ENCODE results near the gene TBCCD1. TPM values are rescaled to one million over a fixed set of nuclear protein-coding genes. Genes with fewer than 3 reads are reported as not detected.

TBCCD1 gene
- polyA plus RNA-seq, 1 donor (not counting 4 experiments of a cell fraction or from before 2014, with no cell fraction given) = 15.8 TPM

GRCh38 chr3:186600896-186601295, 33.8 kb upstream of the TBCCD1 start:
- TF ChIP-seq CTCF (optimal IDR thresholded peaks at IDR 0.05 in 1 of 3, IDR thresholded peaks at IDR 0.05 in 1 of 3, conservative IDR thresholded peaks at IDR 0.05 in 1 of 3; ENCODE audit: extremely low read depth in 1 of 3, insufficient read depth in 2 of 3, low read length in 3 of 3) = no peak
- no peak for TF ChIP-seq EZH2 (IDR thresholded peaks at IDR 0.05; ENCODE audit: low read length)
- Histone ChIP-seq H3K4me1 (ENCODE audit: control insufficient read depth, extremely low read depth, insufficient read depth, low read length) (peaks cover 16% of the 10 kb centered on the region), H3K9me1 (ENCODE audit: control insufficient read depth, extremely low read depth, insufficient read depth, low read length) (no peaks in the 10 kb centered on the region), H3K79me2 (ENCODE audit: control insufficient read depth, insufficient read depth, low read length) (no peaks in the 10 kb centered on the region), H3K27ac (ENCODE audit: control insufficient read depth, insufficient read depth, low read length) (no peak overlapping the region), H2AFZ (ENCODE audit: control insufficient read depth, low read length) (no peak overlapping the region), H3K4me3 (ENCODE audit: control insufficient read depth in 2 of 3, extremely low read depth in 1 of 3, insufficient read depth in 2 of 3, low read depth in 1 of 3, low read length in 3 of 3) (no peak overlapping the region), H4K20me1 (ENCODE audit: control insufficient read depth, extremely low read depth, insufficient read depth, low read length) (no peaks in the 10 kb centered on the region), H3K4me2 (ENCODE audit: control insufficient read depth, extremely low read depth, insufficient read depth, low read depth, low read length) (no peak overlapping the region), H3K27me3 (ENCODE audit: control insufficient read depth, extremely low read depth, insufficient read depth, low read length) (no peaks in the 10 kb centered on the region), H3K36me3 (ENCODE audit: control insufficient read depth in 2 of 2, extremely low read depth in 1 of 2, insufficient read depth in 2 of 2, low read length in 2 of 2) (no peaks in the 10 kb centered on the region), H3K9ac (ENCODE audit: control insufficient read depth, extremely low read depth, insufficient read depth, low read length) (no peak overlapping the region), H3K9me3 (ENCODE audit: control insufficient read depth, low read depth, low read length) (no peaks in the 10 kb centered on the region)
- FAIRE-seq = no peak
- dilution Hi-C loops (cut with MboI; ENCODE audit: extremely low pct_ligation_motif_present, low sequenced_read_pairs) = no loop called here
- DNase-seq (ENCODE audit: low read depth, low spot score) = no peak

GRCh38 chr3:186599785-186600166, 32.6 kb upstream of the TBCCD1 start:
- Histone ChIP-seq H2AFZ (ENCODE audit: control insufficient read depth, low read length) (no peak overlapping the region), H3K9ac (ENCODE audit: control insufficient read depth, extremely low read depth, insufficient read depth, low read length) (no peak overlapping the region), H4K20me1 (ENCODE audit: control insufficient read depth, extremely low read depth, insufficient read depth, low read length) (no peaks in the 10 kb centered on the region), H3K27ac (ENCODE audit: control insufficient read depth, insufficient read depth, low read length) (no peak overlapping the region), H3K27me3 (ENCODE audit: control insufficient read depth, extremely low read depth, insufficient read depth, low read length) (no peaks in the 10 kb centered on the region), H3K79me2 (ENCODE audit: control insufficient read depth, insufficient read depth, low read length) (no peaks in the 10 kb centered on the region), H3K9me1 (ENCODE audit: control insufficient read depth, extremely low read depth, insufficient read depth, low read length) (no peaks in the 10 kb centered on the region), H3K4me2 (ENCODE audit: control insufficient read depth, extremely low read depth, insufficient read depth, low read depth, low read length) (no peak overlapping the region), H3K4me3 (ENCODE audit: control insufficient read depth in 2 of 3, extremely low read depth in 1 of 3, insufficient read depth in 2 of 3, low read depth in 1 of 3, low read length in 3 of 3) (no peak overlapping the region), H3K36me3 (ENCODE audit: control insufficient read depth in 2 of 2, extremely low read depth in 1 of 2, insufficient read depth in 2 of 2, low read length in 2 of 2) (no peaks in the 10 kb centered on the region), H3K4me1 (ENCODE audit: control insufficient read depth, extremely low read depth, insufficient read depth, low read length) (peaks cover 10% of the 10 kb centered on the region), H3K9me3 (ENCODE audit: control insufficient read depth, low read depth, low read length) (no peaks in the 10 kb centered on the region)
- DNase-seq (ENCODE audit: low read depth, low spot score) (no peak), FAIRE-seq (no peak)
- dilution Hi-C loops (cut with MboI; ENCODE audit: extremely low pct_ligation_motif_present, low sequenced_read_pairs) = no loop called here
- TF ChIP-seq EZH2 (IDR thresholded peaks at IDR 0.05; ENCODE audit: low read length) = no peak

- Histone ChIP-seq H2AFZ (ENCODE audit: control insufficient read depth, low read length) (no peak overlapping the region), H3K9ac (ENCODE audit: control insufficient read depth, extremely low read depth, insufficient read depth, low read length) (no peak overlapping the region), H3K79me2 (ENCODE audit: control insufficient read depth, insufficient read depth, low read length) (no peaks in the 10 kb centered on the region), H4K20me1 (ENCODE audit: control insufficient read depth, extremely low read depth, insufficient read depth, low read length) (no peaks in the 10 kb centered on the region), H3K9me3 (ENCODE audit: control insufficient read depth, low read depth, low read length) (no peaks in the 10 kb centered on the region), H3K4me1 (ENCODE audit: control insufficient read depth, extremely low read depth, insufficient read depth, low read length) (peaks cover 8% of the 10 kb centered on the region), H3K9me1 (ENCODE audit: control insufficient read depth, extremely low read depth, insufficient read depth, low read length) (no peaks in the 10 kb centered on the region), H3K4me2 (ENCODE audit: control insufficient read depth, extremely low read depth, insufficient read depth, low read depth, low read length) (no peak overlapping the region), H3K4me3 (ENCODE audit: control insufficient read depth in 2 of 3, extremely low read depth in 1 of 3, insufficient read depth in 2 of 3, low read depth in 1 of 3, low read length in 3 of 3) (no peak overlapping the region), H3K27me3 (ENCODE audit: control insufficient read depth, extremely low read depth, insufficient read depth, low read length) (no peaks in the 10 kb centered on the region), H3K27ac (ENCODE audit: control insufficient read depth, insufficient read depth, low read length) (no peak overlapping the region), H3K36me3 (ENCODE audit: control insufficient read depth in 2 of 2, extremely low read depth in 1 of 2, insufficient read depth in 2 of 2, low read length in 2 of 2) (no peaks in the 10 kb centered on the region)
- dilution Hi-C loops (cut with MboI; ENCODE audit: extremely low pct_ligation_motif_present, low sequenced_read_pairs) = no loop called here
- DNase-seq (ENCODE audit: low read depth, low spot score) (no peak), FAIRE-seq (no peak)
- TF ChIP-seq CTCF (optimal IDR thresholded peaks at IDR 0.05 in 1 of 3, IDR thresholded peaks at IDR 0.05 in 1 of 3, conservative IDR thresholded peaks at IDR 0.05 in 1 of 3; ENCODE audit: extremely low read depth in 1 of 3, insufficient read depth in 2 of 3, low read length in 3 of 3) (no peak), EZH2 (IDR thresholded peaks at IDR 0.05; ENCODE audit: low read length) (no peak)
Observed at GRCh38 chr3:186599142-186599784, 32.1 kb upstream of the TBCCD1 start.
